BJ (cell line): ENCODE data around the gene MARCO. TPM values are rescaled to one million over a fixed set of nuclear protein-coding genes. Genes with fewer than 3 reads are reported as not detected.

Source experiments
- CTCF ChIA-PET: fragments of 350-600 bp; formaldehyde crosslinking; extraction: SDS; loops from one replicate; lab custom pipeline; 2021; ENCODE audit warnings: antibody characterized with exemption, inconsistent platforms; lab: Yijun Ruan, JAX
- POLR2A ChIA-PET: fragments of 300-600 bp; sonication (Branson Sonifier 250); formaldehyde crosslinking; extraction: SDS; loops from one replicate; lab custom pipeline; 2021; ENCODE audit warnings: antibody characterized with exemption; lab: Charles Lee
- DNase-seq: peaks from one replicate; pipeline ENCODE4 v3.0.0-alpha.2; 2011; ENCODE audit warnings: low read depth
- H3K27me3 ChIP-seq: 2 replicates; pipeline ENCODE4 v1.6.0; 2011; ENCODE audit warnings: low read length; ENCODE audit not compliant: control insufficient read depth, insufficient read depth
- H3K36me3 ChIP-seq: 2 replicates; pipeline ENCODE4 v1.5.1; 2011; ENCODE audit warnings: low read length; ENCODE audit not compliant: control insufficient read depth, insufficient read depth
- H3K4me3 ChIP-seq: 2 replicates; pipeline ENCODE4 v1.5.1; 2011; ENCODE audit warnings: low read depth, mild to moderate bottlenecking, control low read depth, low read length
- CTCF ChIP-seq: IDR thresholded peaks from 2 replicates; pipeline ENCODE4 v1.5.1; 2011; ENCODE audit warnings: low read depth, mild to moderate bottlenecking, control low read depth, inconsistent platforms, low read length, moderate library complexity; ENCODE audit not compliant: insufficient read depth
- polyA plus RNA-seq: library from polyadenylated mRNA; depleted of rRNA; stranded (reverse); fragments of >200 nt; gene quantifications from 2 replicates; pipeline ENCODE4 v1.2.3, GENCODE V29; 2011

The MARCO gene
- polyA plus RNA-seq, 1 experiment = not detected

- no peaks in the 10 kb centered on the region for H3K36me3 ChIP-seq
- H3K4me3 ChIP-seq = no peak overlapping the region
- H3K27me3 ChIP-seq = peaks cover 2% of the 10 kb centered on the region
- ChIA-PET POLR2A (no interaction called here), CTCF (interaction anchor here (0.6 to 4.4 kb wide), 6 partner anchors 253 to 464 kb away, joined by 3 to 34 read pairs (median 4); no protein-coding TSS in a partner anchor)
- TF ChIP-seq CTCF = no peak
- no peak for DNase-seq
These were observed 69.9 kb downstream of the MARCO start for GRCh38 chr2:119011910-119012209.

- DNase-seq = no peak
- TF ChIP-seq CTCF = no peak
- CTCF ChIA-PET = interaction anchor here (0.5 to 4.4 kb wide), 7 partner anchors 140 to 463 kb away, joined by 3 to 34 read pairs (median 4); no protein-coding TSS in a partner anchor
- Histone ChIP-seq H3K27me3 (peaks cover 4% of the 10 kb centered on the region), H3K36me3 (no peaks in the 10 kb centered on the region), H3K4me3 (no peak overlapping the region)
- POLR2A ChIA-PET = no interaction called here
These were observed 70.6 kb downstream of the MARCO start for GRCh38 chr2:119012345-119013301.

- peaks cover 4% of the 10 kb centered on the region for H3K27me3 ChIP-seq
- no peak for TF ChIP-seq CTCF
- POLR2A ChIA-PET = no interaction called here
- no peak for DNase-seq
- CTCF ChIA-PET = interaction anchor here (4.4 kb wide), 1 partner anchor 277 kb away, joined by 34 read pairs; no protein-coding TSS in a partner anchor
- H3K4me3 ChIP-seq = no peak overlapping the region
- H3K36me3 ChIP-seq = no peaks in the 10 kb centered on the region
These were observed 71.7 kb downstream of the MARCO start for GRCh38 chr2:119013671-119014070.

GRCh38 chr2:119015845-119016244, 73.9 kb downstream of the MARCO start:
- no peaks in the 10 kb centered on the region for H3K36me3 ChIP-seq
- no peak for TF ChIP-seq CTCF
- no peak for DNase-seq
- peaks cover 2% of the 10 kb centered on the region; the same call in 1 of the 2 replicates for H3K27me3 ChIP-seq
- ChIA-PET POLR2A (no interaction called here), CTCF (no interaction called here)
- no peak overlapping the region for H3K4me3 ChIP-seq

- Histone ChIP-seq H3K27me3 (peaks cover 2% of the 10 kb centered on the region; the same call in 1 of the 2 replicates), H3K4me3 (no peak overlapping the region), H3K36me3 (no peaks in the 10 kb centered on the region)
- ChIA-PET CTCF (no interaction called here), POLR2A (no interaction called here)
- no peak for DNase-seq
- no peak for TF ChIP-seq CTCF
These were observed 77.5 kb downstream of the MARCO start for GRCh38 chr2:119019521-119019920.
